NK-92 treated with Interleukin-12 subunit alpha and Interleukin-12 subunit beta, amount 100 ng/mL, for 24 hours (cell line): ENCODE data around the gene LRP1B.
"Not testable (repeated sequence)": the region's sequence is repeated elsewhere in the genome, so short reads cannot be mapped to it uniquely, and the experiment has no call there.

Experiments
- DNase-seq: peaks from one replicate; lab custom pipeline; 2025; lab: John Stamatoyannopoulos, UW

The LRP1B gene

DNA sequence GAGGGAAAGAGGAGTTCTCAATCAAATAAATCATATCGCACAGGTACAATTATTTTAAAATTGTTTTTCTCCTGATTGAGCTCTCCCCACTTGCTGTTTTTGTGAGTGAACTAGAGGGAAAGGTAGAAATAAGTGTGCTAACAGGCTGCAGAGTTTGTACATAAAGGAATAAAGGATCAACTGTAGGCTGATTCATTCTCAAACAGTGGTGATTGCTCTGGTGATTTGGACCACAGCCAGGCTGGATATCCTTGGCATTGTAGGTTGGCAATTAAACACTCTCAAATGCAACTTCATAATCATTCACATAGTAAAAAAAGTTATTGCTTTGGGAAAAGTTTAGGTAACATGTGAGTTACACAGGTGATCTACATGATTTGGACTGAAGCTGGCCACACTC, 29.8 kb downstream of the LRP1B start:
- DNase-seq = no peak

GRCh38 chr2:142100139-142100873, 30.5 kb downstream of the LRP1B start:
- no peak for DNase-seq

- DNase-seq = no peak
These were observed 33.1 kb downstream of the LRP1B start for GRCh38 chr2:142097711-142098110.

- DNase-seq = no peak
These were observed 35.2 kb downstream of the LRP1B start for GRCh38 chr2:142095647-142096046.

DNA sequence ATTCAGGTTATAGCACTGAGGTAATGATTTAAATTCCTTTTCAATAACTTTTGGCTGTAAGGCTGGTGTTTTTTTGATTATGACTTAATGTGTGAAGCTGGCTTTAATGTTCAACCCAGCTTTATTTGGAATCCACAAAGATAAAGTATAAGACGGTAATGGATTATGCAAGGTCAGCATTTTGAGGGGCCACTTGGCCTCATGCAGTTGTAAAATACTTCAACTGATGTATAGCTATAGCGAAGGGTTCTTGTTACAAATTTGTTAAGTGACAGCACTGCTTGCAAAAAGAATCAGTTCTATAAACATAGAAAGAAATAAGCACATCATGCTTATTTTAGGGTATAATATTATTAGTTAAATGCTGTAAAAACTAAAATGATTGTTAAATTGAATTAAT, 36.6 kb downstream of the LRP1B start:
- DNase-seq = no peak

GRCh38 chr2:142088058-142088568, 42.7 kb downstream of the LRP1B start:
- DNase-seq = no peak

GRCh38 chr2:142087585-142087984, 43.2 kb downstream of the LRP1B start:
- DNase-seq = not testable (repeated sequence)

GRCh38 chr2:142082368-142082767, 48.4 kb downstream of the LRP1B start:
- DNase-seq = no peak

DNA sequence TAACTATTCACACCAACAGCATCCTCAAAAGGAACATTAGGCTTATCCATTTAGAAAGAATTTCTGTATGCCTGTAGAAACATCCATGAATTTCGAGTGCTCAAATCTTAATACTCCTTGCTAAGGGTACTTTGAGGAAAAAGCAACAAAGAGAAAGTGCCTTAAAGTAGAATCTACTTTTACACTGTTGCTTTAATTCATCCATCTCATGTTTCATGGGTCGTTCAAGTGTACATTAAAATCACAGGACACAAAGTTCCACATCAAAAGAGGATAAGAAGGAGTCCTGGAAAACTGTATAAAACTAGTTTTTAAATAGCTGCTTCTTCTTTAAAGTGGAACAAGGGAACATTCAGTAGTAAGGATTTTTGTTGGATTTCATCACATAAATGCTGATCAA, 54.5 kb downstream of the LRP1B start:
- DNase-seq = no peak

- no peak for DNase-seq
These were observed 55.0 kb downstream of the LRP1B start for GRCh38 chr2:142075826-142076225.

GRCh38 chr2:142069251-142069888, 61.4 kb downstream of the LRP1B start:
- no peak for DNase-seq

GRCh38 chr2:142065700-142066099, 65.1 kb downstream of the LRP1B start:
- DNase-seq = no peak

DNA sequence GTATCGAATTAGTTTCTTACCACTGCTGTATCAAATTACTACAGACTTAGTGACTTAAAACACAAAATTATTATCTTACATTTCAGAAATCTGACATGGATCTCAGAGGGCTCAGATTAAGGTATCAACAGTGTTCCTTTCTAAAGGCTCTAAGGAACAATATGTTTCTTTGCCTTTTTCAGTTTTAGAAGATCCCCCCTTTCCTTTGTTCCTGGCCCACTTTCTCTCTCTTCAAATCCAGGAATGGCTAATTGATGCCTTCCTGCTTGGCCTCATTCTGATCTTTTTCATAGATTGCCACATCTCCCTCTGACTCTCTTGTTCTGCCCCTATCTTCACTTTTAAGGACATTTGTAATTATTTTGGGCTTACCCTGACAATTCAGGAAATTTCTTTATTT, 65.7 kb downstream of the LRP1B start:
- no peak for DNase-seq

- no peak for DNase-seq
These were observed 69.1 kb downstream of the LRP1B start for GRCh38 chr2:142061733-142062132.

DNA sequence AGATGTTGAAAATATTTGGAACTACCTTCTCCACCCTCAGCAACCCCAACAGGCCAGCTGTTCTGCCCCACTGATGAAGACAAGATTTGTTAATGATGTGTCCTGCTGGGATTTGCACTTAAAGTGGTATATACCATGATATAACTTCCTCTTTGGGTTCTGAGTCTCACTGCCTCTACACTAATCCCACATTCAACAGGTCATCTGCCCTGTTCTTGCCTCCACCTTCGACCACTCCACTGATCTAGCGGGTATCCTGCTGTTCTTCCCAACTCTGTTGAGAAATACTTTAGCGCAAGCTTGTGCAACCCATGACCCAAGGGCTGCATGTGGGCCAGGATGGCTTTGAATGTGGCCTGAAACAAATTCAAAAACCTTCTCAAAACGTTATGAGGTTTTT, 72.7 kb downstream of the LRP1B start:
- DNase-seq = no peak

DNA sequence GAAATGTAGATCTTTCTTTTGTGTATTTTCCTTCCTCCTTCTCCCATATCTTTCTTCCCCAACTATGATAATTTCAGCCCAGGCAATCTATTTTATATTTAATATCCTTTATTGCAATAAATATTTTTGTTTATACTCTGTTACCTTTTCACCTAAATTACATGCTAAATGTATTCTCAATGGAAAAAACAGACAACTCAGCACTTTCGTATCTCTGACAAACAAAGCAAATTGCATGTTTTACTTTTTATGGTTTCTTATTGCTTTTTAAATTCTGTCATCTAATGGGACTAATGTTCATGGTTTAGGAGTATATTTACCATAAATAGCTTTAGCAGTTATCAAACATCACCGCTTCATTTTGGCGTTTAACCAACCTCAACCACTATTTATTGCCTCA, 74.0 kb downstream of the LRP1B start:
- DNase-seq = no peak

GRCh38 chr2:142052220-142052863, 78.5 kb downstream of the LRP1B start:
- no peak for DNase-seq

DNA sequence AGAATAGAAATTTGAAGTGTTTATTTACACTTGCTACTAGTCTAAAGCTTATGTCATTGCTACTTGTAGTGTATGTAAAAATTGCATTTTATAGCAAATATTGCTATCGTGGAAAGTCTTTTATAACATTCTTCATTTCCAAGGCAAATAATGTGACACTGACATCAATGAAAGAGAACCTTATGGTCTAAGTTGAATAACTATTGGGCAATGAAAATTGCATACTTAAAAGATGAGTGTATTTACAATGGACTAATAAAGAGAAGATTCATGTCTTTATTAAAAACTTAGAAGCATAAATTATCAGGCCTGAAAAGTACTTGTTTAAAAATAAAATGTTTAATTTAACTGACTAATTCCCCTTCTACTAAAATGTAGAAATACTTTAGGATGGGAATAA, 82.2 kb downstream of the LRP1B start:
- no peak for DNase-seq

DNA sequence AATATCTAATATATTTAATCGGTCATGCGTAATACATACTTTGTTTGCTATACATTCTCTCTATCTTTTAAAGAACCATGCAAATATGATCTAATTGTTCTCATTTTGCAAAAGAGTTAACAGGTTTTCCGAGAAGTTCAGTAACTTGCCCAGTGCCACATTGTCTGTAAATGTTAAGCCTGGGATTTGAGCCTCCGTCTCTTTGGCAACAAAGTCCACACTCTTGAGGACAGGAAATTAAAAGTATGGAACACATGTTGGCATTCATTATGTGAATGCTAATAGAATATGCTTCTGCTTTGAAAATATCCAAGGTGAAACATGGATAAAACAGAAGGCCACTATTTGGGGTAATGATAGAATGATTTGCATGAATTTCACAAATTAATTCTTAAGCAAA, 85.2 kb downstream of the LRP1B start:
- no peak for DNase-seq

- no peak for DNase-seq
These were observed 86.6 kb downstream of the LRP1B start for GRCh38 chr2:142044197-142044596.

GRCh38 chr2:142042536-142043199, 88.1 kb downstream of the LRP1B start:
- DNase-seq = no peak

DNA sequence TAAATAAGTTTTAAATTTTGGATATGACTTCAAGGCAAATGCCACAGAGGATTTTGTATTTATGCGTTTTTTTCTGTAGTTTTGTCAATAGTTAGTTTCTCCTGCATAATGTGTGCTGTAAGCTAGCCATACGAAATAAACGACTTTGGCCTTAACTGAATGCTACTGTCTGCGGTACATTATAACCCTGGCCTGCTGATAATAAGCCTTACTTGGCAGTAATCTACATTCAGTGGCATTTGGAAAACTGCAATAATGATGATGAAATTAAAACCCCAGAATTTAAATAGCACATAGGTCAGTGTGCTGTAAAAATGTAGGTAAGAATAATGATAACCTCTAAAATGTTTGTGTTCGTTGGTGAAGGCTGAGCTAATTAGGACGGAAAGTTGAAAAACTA, 88.8 kb downstream of the LRP1B start:
- no peak for DNase-seq

- no peak for DNase-seq
These were observed 89.7 kb downstream of the LRP1B start for GRCh38 chr2:142041105-142041504.
